GM19240 (cell line): ENCODE measurements around the gene SRM.
A peak's percentile ranks its signal among the peaks of the same experiment; 100 is the strongest.
"Not testable (repeated sequence)": the region's sequence is repeated elsewhere in the genome, so short reads cannot be mapped to it uniquely, and the experiment has no call there.

Experiments used
- DNase-seq: peaks from one replicate; pipeline ENCODE4 v3.0.0; 2011; ENCODE audit warnings: low spot score; ENCODE audit not compliant: insufficient read length

The SRM gene

GRCh38 chr1:11059968-11060830 lies at the start of gene SRM:
Gene SRM, minus strand, starts transcription at chr1:11060018. Its CDS starts 75 bp downstream, at chr1:11059943.
- DNase-seq, result peak; percentile 97

DNA sequence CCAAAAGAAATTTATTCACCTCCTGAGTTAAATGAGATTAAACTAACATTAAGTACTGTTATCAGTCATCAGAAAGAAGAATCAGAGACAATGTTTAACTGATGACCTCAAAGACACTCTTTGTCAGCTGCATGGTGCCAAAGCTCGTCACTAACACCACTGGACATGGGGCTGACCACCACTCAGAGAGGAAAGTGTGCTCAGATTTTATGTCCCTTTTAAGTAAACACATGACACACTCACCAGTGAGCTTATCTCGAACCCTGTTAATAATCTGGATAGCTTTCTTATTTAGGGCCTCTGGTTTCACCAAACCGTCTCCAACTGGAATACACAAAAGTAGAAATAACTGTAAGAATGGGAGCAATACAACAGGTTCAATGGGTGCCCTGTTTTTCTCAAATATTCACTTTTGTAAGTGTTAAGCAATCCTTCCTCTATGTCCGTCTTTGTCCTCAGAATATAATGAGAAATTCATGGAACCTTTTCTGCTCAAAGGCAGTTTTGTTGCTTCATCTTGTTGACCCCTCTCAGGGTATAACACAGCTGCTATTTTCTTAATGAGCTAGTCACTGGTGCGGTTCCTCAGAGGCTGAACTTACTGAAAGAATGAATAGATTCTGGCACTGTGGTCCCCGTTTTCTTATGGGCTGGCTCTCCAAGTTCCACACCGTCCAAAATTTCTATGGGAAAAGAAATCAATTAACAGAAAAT lies 49.4 kb upstream of the SRM start:
- no peak for DNase-seq

GRCh38 chr1:11107599-11107998 lies 47.8 kb upstream of the SRM start:
- no peak for DNase-seq

GRCh38 chr1:11105586-11105985 lies 45.8 kb upstream of the SRM start:
- no peak for DNase-seq

DNA sequence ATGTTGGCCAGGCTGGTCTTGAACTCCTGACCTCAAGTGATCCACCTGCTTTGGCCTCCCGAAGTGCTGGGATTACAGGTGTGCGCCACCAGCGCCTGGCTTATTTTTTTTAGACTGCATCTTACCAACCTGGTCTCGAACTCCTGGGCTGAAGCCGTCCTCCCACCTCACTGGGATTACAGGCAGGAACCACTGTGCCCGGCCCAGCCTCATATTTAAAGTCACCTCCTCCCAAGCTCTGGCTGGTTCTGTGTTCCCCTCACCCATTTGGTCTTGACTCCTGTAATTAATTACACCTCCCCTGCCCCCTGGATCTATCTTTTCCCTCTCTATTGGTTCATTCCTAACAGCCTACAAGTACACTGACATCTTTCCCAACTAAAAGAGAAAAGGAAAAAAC lies 41.5 kb upstream of the SRM start:
- no peak for DNase-seq

GRCh38 chr1:11100806-11101205 lies 41.0 kb upstream of the SRM start:
- DNase-seq, result not testable (repeated sequence)

DNA sequence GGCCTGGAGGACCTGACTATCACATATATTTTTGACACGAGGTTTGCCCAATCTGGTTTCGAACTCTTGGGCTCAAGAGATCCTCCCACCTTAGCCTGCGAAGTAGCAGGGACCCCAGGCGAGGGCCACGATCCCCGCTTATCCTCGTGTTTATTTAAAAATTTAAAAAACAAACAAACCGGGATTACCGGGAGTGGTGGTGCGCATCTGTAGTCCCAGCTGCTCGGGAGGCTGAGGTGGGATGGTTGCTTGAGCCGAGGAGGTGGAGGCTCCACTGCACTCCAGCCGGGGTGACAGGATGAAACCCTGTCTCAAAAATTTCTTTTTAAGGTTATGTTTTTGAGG lies 40.3 kb upstream of the SRM start:
- DNase-seq, result no peak

- peak; percentile 94 for DNase-seq
These were observed 39.7 kb upstream of the SRM start, which contains the start of gene EXOSC10 for GRCh38 chr1:11099310-11100148. Gene EXOSC10, minus strand, starts transcription at chr1:11099869. Its CDS starts 38 bp downstream, at chr1:11099831.

GRCh38 chr1:11098931-11099309 lies 39.1 kb upstream of the SRM start:
- DNase-seq, result no peak

- not testable (repeated sequence) for DNase-seq
These were observed 24.0 kb upstream of the SRM start for GRCh38 chr1:11083784-11084183.

GRCh38 chr1:11080931-11081330 lies 21.1 kb upstream of the SRM start:
- no peak for DNase-seq

GRCh38 chr1:11078631-11079030 lies 18.8 kb upstream of the SRM start:
- no peak for DNase-seq

- DNase-seq, result not testable (repeated sequence)
These were observed 13.6 kb upstream of the SRM start for GRCh38 chr1:11073398-11073797.

- DNase-seq, result no peak
These were observed 12.5 kb upstream of the SRM start for GRCh38 chr1:11072216-11072917.

GRCh38 chr1:11071463-11072215 lies 11.8 kb upstream of the SRM start:
- no peak for DNase-seq

GRCh38 chr1:11070876-11071275 lies 11.1 kb upstream of the SRM start:
- DNase-seq, result no peak

GRCh38 chr1:11068600-11069473 lies 9.0 kb upstream of the SRM start:
- DNase-seq, result no peak

DNA sequence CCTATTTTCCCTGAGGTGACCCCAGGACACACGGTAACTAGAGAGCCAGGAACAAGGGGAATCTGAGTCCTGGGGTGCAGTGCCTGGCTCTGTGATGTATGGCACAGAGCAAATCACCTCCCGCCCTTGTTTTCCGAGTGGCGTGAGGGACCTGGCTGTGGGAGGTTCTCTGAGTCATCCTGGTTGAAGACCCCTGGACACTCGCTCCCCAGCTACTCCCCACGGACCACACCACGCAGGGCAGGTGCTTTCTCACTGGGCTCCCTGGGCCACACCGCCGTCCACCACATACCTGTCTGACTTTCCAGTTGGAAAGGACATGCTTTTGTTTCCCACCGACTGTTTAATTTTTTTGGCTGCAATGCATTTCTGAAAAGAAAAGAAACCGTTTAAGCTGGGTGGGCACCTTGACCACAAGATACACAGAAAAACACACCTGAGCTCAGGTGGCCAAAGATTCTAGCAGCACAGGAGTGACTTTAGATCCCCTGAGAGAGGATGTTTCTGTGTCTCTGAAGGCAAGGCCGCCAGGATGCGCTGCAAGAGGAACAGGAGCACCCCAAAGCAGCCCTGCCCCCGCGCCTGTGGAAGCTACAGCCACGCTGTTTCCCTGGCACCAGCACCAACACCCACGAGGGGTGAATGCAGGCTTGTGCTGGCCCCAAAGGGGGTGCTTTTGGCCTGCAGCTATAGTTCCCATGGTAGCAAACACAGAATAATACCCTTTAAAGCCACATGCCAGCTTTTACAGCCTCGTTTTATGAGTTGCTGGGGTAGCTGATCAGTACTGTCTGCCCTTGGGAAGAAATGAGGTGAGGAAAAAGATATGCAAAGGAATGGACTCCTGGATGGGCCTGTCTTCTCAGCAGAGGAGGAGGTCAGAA lies 8.1 kb upstream of the SRM start:
- no peak for DNase-seq
